ENCODE results near the gene ANKRD12. TPM values are rescaled to one million over a fixed set of nuclear protein-coding genes. Genes with fewer than 3 reads are reported as not detected.
A peak's percentile ranks its signal among the peaks of the same experiment; 100 is the strongest.

Gene ANKRD12
- total RNA-seq, 6 experiments from 2014 or later = 12.3 to 38.7 (median 21.4) TPM

- no peaks in the 10 kb centered on the region for H3K27me3 ChIP-seq
- DNase-seq (no peak), ATAC-seq (no peak)
- intact Hi-C loops (cut with DNase I) = no loop called here
- H3K9me3 ChIP-seq = no peaks in the 10 kb centered on the region
- peaks cover 0 to 78% (median 22%) of the 10 kb centered on the region in 4 donors for H3K4me1 ChIP-seq
- WGBS (ENCODE audit: insufficient coverage, low coverage, low lambda C conversion rate, missing lambda C conversion rate) = 61% methylated on average over 1 of the region's 2 CpGs
- H3K36me3 ChIP-seq = no peaks in the 10 kb centered on the region
- no peak overlapping the region for H3K4me3 ChIP-seq
- peak overlapping the region in 1 of 3 donors; percentile 33 for H3K27ac ChIP-seq
- TF ChIP-seq CTCF (IDR thresholded peaks at IDR 0.05) (no peak), POLR2A (IDR thresholded peaks at IDR 0.05) (no peak)
These were observed 27.7 kb upstream of the ANKRD12 start for GRCh38 chr18:9108911-9109310.

GRCh38 chr18:9109523-9109922 lies 27.1 kb upstream of the ANKRD12 start:
- TF ChIP-seq POLR2A (IDR thresholded peaks at IDR 0.05) (no peak), CTCF (IDR thresholded peaks at IDR 0.05) (no peak)

GRCh38 chr18:9113468-9114149 lies 23.0 kb upstream of the ANKRD12 start:
- Histone ChIP-seq H3K4me3 (no peak overlapping the region), H3K36me3 (no peaks in the 10 kb centered on the region), H3K4me1 (peaks cover 0 to 49% (median 17%) of the 10 kb centered on the region in 4 donors), H3K27me3 (no peaks in the 10 kb centered on the region), H3K9me3 (no peaks in the 10 kb centered on the region), H3K27ac (no peak overlapping the region)
- DNase-seq (no peak), ATAC-seq (no peak)
- WGBS (ENCODE audit: insufficient coverage, low coverage, low lambda C conversion rate, missing lambda C conversion rate) = 72% methylated on average over 7 of the region's 7 CpGs
- TF ChIP-seq CTCF (IDR thresholded peaks at IDR 0.05) = no peak
- no peak for TF ChIP-seq POLR2A (IDR thresholded peaks at IDR 0.05)
- intact Hi-C loops (cut with DNase I) = no loop called here

More at GRCh38 chr18:9109523-9109922, 27.1 kb upstream of the ANKRD12 start:
- H3K4me3 ChIP-seq = no peak overlapping the region
- no peaks in the 10 kb centered on the region for H3K27me3 ChIP-seq
- peak in 1 of 4 donors; percentile 8 for ATAC-seq
- peak overlapping the region in 2 of 3 donors; percentile 6 to 33 for H3K27ac ChIP-seq
- DNase-seq = no peak
- no peaks in the 10 kb centered on the region for H3K36me3 ChIP-seq
- H3K4me1 ChIP-seq = peaks cover 0 to 72% (median 22%) of the 10 kb centered on the region in 4 donors
- intact Hi-C loops (cut with DNase I) = no loop called here
- H3K9me3 ChIP-seq = no peaks in the 10 kb centered on the region
- 68% methylated on average over 4 of the region's 4 CpGs for WGBS (ENCODE audit: insufficient coverage, low coverage, low lambda C conversion rate, missing lambda C conversion rate)

- no peak for ATAC-seq
- intact Hi-C loops (cut with DNase I) = no loop called here
- peaks cover 0 to 35% (median 16%) of the 10 kb centered on the region in 4 donors for H3K4me1 ChIP-seq
- H3K9me3 ChIP-seq = no peaks in the 10 kb centered on the region
- no peak for DNase-seq
- no peaks in the 10 kb centered on the region for H3K27me3 ChIP-seq
- TF ChIP-seq POLR2A (IDR thresholded peaks at IDR 0.05) (no peak), CTCF (IDR thresholded peaks at IDR 0.05) (no peak)
- no peak overlapping the region for H3K4me3 ChIP-seq
- H3K36me3 ChIP-seq = peaks cover 0 to 15% (median 6%) of the 10 kb centered on the region in 4 donors
- H3K27ac ChIP-seq = peak overlapping the region in 1 of 3 donors; percentile 86
These were observed 20.6 kb upstream of the ANKRD12 start for GRCh38 chr18:9115984-9116383.
